LNCaP clone FGC (cell line): ENCODE data around the gene BBIP1.

Source experiments
- DNase-seq: peaks from one replicate; pipeline ENCODE4 v3.0.0-alpha.2; 2011; ENCODE audit warnings: low read depth
- H3K4me3 ChIP-seq: 2 replicates; pipeline ENCODE4 v1.5.1; 2011; ENCODE audit warnings: mild to moderate bottlenecking, low read depth, low read length, control low read depth
- TF ChIP-seq, protein P1 (sequence below): IDR thresholded peaks from 2 replicates; pipeline ENCODE4 v1.5.1; 2012; ENCODE audit warnings: mild to moderate bottlenecking; ENCODE audit not compliant: control insufficient read depth, insufficient read depth; ENCODE audit errors: extremely low read depth

The BBIP1 gene

DNA sequence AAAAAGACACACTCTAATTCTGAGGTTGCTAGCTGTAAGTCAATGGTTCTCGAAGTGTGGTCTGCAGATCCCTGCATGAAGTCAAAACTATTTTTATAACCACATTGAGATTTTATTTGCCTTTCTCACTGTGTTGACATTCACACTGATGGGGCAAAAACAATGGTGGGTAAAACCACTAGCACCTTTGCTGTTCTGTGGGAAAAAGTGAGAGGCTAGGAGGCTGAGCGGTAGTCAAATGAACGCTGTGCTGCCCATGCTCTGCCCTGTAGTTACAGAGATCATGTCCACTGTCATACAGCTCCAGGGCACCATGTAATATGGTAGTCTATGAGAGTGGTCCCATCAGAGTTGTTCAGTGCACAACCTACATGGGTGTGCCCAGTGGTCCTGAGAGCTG is 68.9 kb downstream of the BBIP1 start:
- TF ChIP-seq, protein P1, sequence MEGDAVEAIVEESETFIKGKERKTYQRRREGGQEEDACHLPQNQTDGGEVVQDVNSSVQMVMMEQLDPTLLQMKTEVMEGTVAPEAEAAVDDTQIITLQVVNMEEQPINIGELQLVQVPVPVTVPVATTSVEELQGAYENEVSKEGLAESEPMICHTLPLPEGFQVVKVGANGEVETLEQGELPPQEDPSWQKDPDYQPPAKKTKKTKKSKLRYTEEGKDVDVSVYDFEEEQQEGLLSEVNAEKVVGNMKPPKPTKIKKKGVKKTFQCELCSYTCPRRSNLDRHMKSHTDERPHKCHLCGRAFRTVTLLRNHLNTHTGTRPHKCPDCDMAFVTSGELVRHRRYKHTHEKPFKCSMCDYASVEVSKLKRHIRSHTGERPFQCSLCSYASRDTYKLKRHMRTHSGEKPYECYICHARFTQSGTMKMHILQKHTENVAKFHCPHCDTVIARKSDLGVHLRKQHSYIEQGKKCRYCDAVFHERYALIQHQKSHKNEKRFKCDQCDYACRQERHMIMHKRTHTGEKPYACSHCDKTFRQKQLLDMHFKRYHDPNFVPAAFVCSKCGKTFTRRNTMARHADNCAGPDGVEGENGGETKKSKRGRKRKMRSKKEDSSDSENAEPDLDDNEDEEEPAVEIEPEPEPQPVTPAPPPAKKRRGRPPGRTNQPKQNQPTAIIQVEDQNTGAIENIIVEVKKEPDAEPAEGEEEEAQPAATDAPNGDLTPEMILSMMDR, result no peak
- H3K4me3 ChIP-seq, result no peak overlapping the region
- no peak for DNase-seq
